ENCODE data around the gene KLHL33.
"Not testable (repeated sequence)": the region's sequence is repeated elsewhere in the genome, so short reads cannot be mapped to it uniquely, and the experiment has no call there.

The KLHL33 gene

GRCh38 chr14:20435582-20436362 is at the start of gene KLHL33:
KLHL33 (minus strand) TSS chr14:20436166; CDS start chr14:20435811, 355 bp downstream.
- no peak for DNase-seq (ENCODE audit: low spot score)

- DNase-seq (ENCODE audit: low spot score) = no peak
These were observed 46.4 kb upstream of the KLHL33 start for GRCh38 chr14:20482382-20482781.

GRCh38 chr14:20478894-20479293 is 42.9 kb upstream of the KLHL33 start:
- no peak for DNase-seq (ENCODE audit: low spot score)

- DNase-seq (ENCODE audit: low spot score) = peak; percentile 43
These were observed 41.4 kb upstream of the KLHL33 start for GRCh38 chr14:20477211-20477876.

- DNase-seq (ENCODE audit: low spot score) = no peak
These were observed 40.8 kb upstream of the KLHL33 start for GRCh38 chr14:20476776-20477175.

- DNase-seq (ENCODE audit: low spot score) = no peak
These were observed 36.7 kb upstream of the KLHL33 start for GRCh38 chr14:20472536-20473169.

GRCh38 chr14:20470603-20470901 is 34.6 kb upstream of the KLHL33 start:
- no peak for DNase-seq (ENCODE audit: low spot score)

GRCh38 chr14:20469890-20470602 is 34.1 kb upstream of the KLHL33 start:
- peak; percentile 49 for DNase-seq (ENCODE audit: low spot score)

- DNase-seq (ENCODE audit: low spot score) = peak; percentile 79
These were observed 33.4 kb upstream of the KLHL33 start, which contains the start of gene PNP for GRCh38 chr14:20469242-20469889. PNP (plus strand) TSS chr14:20469406; CDS start chr14:20469525, 119 bp downstream.

- no peak for DNase-seq (ENCODE audit: low spot score)
These were observed 32.8 kb upstream of the KLHL33 start for GRCh38 chr14:20468764-20469241.

- peak; percentile 100 for DNase-seq (ENCODE audit: low spot score)
These were observed 25.5 kb upstream of the KLHL33 start, which contains the start of gene PIP4P1 for GRCh38 chr14:20461225-20462141. PIP4P1 (minus strand) TSS chr14:20461434; CDS start chr14:20461325, 109 bp downstream.

- DNase-seq (ENCODE audit: low spot score) = peak; percentile 24
These were observed 24.7 kb upstream of the KLHL33 start for GRCh38 chr14:20460458-20461224.

- no peak for DNase-seq (ENCODE audit: low spot score)
These were observed 22.2 kb upstream of the KLHL33 start for GRCh38 chr14:20458031-20458789.

GRCh38 chr14:20456971-20457370 is 21.0 kb upstream of the KLHL33 start:
- no peak for DNase-seq (ENCODE audit: low spot score)

- DNase-seq (ENCODE audit: low spot score) = no peak
These were observed 19.7 kb upstream of the KLHL33 start for GRCh38 chr14:20455355-20456300.

- DNase-seq (ENCODE audit: low spot score) = peak; percentile 99
These were observed 18.8 kb upstream of the KLHL33 start, which contains the start of the genes APEX1 and OSGEP for GRCh38 chr14:20454516-20455354. APEX1 (plus strand) TSS chr14:20455226; CDS start chr14:20455646, 420 bp downstream. OSGEP (minus strand) TSS chr14:20454812; CDS start chr14:20454683, 129 bp downstream.

- DNase-seq (ENCODE audit: low spot score) = not testable (repeated sequence)
These were observed 16.9 kb upstream of the KLHL33 start for GRCh38 chr14:20452831-20453230.

Measured in pons (tissue), 1 donor.